GM21737 (cell line): Measurements from ENCODE around the gene TMED7.

Experiments
- ATAC-seq: cut with Tn5 transposase; IDR thresholded peaks from one replicate; pipeline ENCODE4 v1.9.1; 2021; ENCODE audit warnings: mild to moderate bottlenecking, moderate library complexity; ENCODE audit not compliant: unreplicated experiment

The TMED7 gene

GRCh38 chr5:115627295-115627865 lies 1.5 kb upstream of the TMED7 start:
- ATAC-seq, result no peak

- ATAC-seq, result peak; percentile 28
Measured at GRCh38 chr5:115626445-115626823, 598 bp upstream of the TMED7 start.

GRCh38 chr5:115624994-115625393 lies 842 bp downstream of the TMED7 start:
- no peak for ATAC-seq

GRCh38 chr5:115623658-115624057 lies 2.2 kb downstream of the TMED7 start:
- ATAC-seq, result no peak

- no peak for ATAC-seq
Measured at GRCh38 chr5:115621365-115621900, 4.4 kb downstream of the TMED7 start.

- ATAC-seq, result no peak
Measured at GRCh38 chr5:115616892-115617291, 8.9 kb downstream of the TMED7 start.

GRCh38 chr5:115616472-115616871 lies 9.4 kb downstream of the TMED7 start:
- no peak for ATAC-seq

- ATAC-seq, result no peak
Measured at GRCh38 chr5:115611873-115612272, 14.0 kb downstream of the TMED7 start.

- no peak for ATAC-seq
Measured at GRCh38 chr5:115607935-115608334, 17.9 kb downstream of the TMED7 start.

- ATAC-seq, result no peak
Measured at GRCh38 chr5:115605436-115605835, 20.4 kb downstream of the TMED7 start.

- peak; percentile 15 for ATAC-seq
Measured at GRCh38 chr5:115602591-115603125, 23.2 kb downstream of the TMED7 start.

GRCh38 chr5:115601701-115602590 lies 23.9 kb downstream of the TMED7 start, which contains the start of gene TICAM2:
Gene TICAM2, minus strand, starts transcription at chr5:115602479. Its CDS starts 21,223 bp downstream, at chr5:115581256.
- peak; percentile 66 for ATAC-seq

- no peak for ATAC-seq
Measured at GRCh38 chr5:115600766-115601165, 25.1 kb downstream of the TMED7 start.

- ATAC-seq, result no peak
Measured at GRCh38 chr5:115599924-115600323, 25.9 kb downstream of the TMED7 start.

- peak; percentile 38 for ATAC-seq
Measured at GRCh38 chr5:115599502-115599901, 26.3 kb downstream of the TMED7 start.

- ATAC-seq, result no peak
Measured at GRCh38 chr5:115594128-115595047, 31.4 kb downstream of the TMED7 start.

- no peak for ATAC-seq
Measured at GRCh38 chr5:115589043-115589442, 36.8 kb downstream of the TMED7 start.

GRCh38 chr5:115588640-115589039 lies 37.2 kb downstream of the TMED7 start:
- ATAC-seq, result no peak

- ATAC-seq, result no peak
Measured at GRCh38 chr5:115586525-115587146, 39.2 kb downstream of the TMED7 start.

GRCh38 chr5:115585265-115585664 lies 40.6 kb downstream of the TMED7 start:
- ATAC-seq, result no peak
